ENCODE data around the gene NMRK2.

NMRK2 gene

DNA sequence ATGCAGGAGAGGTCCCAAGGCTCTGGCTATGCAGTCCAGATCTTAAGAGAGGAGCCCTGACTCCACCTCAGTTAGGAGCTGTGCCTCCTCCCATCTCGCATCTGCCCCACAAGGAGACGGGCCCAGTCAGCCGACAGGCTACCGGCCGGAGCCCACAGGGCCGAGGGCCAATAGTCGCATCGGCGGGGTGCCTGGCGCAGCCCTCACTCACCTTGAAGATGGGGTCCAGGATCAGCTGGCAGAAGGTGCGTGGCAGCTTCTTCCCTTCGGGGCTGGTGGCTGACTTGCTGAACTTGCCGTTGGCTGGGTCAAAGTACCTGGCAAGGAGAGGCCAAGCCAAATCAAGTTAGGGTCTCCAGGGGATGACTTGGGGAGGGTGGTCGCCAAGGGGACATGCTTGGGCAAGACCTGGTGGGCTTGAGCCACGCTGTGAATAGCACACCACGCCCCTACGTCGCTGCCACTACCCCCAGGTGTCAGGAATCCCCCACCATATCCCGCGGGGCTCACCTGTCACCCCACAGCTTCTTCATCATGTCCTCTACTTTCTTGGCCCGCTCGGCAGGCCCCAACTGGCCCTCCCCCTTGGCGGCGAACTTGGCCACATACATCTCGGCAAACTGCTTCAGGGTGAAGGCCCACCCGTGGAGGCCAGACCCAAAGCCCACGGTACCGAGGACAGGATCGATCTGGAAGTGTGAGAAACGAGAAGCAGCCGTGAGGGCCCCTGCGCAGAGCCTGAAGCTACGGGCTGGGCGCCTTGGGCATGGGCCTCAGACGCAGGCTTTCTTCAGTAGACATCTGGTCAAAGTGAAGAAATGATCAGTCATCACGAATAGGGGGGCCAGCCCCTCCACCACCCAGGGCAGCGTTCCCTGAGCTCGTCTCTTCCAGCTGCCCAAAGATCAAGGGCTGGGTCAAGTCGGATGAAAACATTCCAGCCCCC, 49.1 kb downstream of the NMRK2 start:
- no peak for DNase-seq (ENCODE audit: low read depth, low spot score)

DNA sequence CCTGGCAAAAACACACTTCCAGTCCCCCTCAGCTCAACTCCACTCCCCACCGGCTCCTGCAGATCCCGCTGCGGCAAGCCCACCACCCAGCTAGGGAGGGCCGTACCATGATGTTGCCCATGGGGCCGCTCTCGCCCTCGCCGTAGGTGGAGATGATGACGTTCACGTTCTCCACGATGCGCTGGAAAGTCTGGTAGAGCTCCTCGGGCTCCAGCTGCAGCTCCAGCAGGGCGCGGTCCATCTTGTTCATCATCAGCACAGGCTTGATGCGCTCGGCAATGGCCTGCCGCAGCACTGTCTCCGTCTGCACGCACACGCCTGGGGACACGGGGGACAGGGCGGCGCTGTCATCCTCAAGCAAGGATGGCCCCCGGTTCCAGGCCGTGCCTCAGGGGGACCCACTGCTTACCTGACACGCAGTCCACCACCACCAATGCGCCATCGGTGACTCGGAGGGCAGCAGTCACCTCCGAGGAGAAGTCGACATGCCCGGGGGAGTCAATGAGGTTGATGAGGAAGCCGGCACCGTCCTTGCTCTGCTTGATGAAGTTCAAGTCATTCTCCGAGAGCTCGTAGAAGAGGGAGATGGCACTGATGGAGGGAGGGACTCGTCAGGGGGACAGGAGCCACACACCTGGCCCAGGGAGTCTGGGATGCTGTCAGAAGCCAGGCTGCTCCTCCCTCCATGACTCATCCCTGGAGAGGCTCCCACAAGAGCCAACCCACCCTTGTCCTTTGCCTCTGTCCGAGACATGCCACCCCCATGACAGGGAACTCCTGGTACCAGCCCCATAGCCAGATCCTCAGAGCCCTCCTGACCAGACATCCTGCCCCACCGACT, 50.1 kb downstream of the NMRK2 start:
- DNase-seq (ENCODE audit: low read depth, low spot score), result no peak

DNA sequence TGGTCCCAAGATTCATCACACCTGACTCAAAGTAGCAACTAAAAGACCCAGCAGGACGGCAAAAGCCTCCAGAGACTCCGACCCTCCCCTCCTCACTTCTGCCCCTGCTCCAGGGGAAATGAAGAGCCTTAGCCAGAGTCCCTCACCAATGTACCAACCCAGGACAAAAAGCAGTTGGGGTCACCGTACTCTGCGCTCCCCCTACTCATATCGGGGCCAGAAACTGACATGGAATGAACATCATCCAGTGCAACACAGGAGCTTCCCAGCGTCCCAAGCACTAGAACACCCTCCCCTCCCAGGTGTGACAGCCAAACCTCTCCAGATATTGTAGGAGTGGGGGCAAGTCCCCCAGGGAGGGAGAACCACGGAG, 50.7 kb downstream of the NMRK2 start:
- no peak for DNase-seq (ENCODE audit: low read depth, low spot score)

DNA sequence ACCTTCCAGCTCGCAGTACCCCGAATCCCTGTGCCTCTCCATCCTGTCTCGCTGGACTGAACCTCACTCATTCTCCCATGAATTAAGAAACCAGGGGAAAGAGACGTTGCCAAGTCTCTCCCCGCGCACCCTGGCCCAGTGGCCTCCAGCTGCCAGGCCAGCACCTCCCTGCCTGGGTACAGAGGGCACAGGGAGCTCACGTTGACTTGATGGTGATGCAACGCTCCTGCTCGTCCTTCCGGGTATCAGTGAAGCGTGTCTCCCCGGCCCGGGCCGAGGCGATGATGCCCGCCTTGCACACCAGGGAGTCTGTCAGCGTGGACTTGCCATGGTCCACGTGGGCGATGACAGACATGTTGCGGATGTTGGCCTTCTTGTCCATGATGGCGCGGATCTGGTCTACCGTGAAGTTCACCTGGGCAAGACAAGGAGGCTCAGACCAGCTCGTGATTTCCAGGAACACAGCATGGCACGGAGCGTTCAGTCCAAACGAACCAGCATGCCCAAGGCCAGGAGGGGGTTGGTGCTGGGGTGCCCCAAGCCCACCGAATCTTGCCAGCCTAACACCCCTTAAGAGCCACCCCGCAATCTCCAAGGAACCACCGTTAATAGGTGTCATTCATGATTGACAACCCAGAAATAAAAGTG, 51.2 kb downstream of the NMRK2 start:
- DNase-seq (ENCODE audit: low read depth, low spot score), result no peak

DNA sequence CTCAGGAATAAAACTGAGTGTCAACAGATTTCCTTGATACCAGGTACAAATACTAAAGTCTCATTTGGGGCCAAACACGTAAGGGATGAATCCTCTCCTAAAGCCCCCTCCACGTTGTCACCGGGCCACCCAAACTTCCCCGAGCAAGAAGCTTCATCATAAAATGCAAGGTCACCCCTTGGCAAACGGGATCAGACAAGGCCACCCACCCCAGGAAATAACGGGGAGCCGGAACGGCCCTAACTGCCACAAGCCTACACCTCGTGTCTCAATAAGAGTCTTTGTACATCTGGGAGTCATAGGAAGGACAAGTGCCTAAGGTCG, 51.7 kb downstream of the NMRK2 start:
- no peak for DNase-seq (ENCODE audit: low read depth, low spot score)

DNA sequence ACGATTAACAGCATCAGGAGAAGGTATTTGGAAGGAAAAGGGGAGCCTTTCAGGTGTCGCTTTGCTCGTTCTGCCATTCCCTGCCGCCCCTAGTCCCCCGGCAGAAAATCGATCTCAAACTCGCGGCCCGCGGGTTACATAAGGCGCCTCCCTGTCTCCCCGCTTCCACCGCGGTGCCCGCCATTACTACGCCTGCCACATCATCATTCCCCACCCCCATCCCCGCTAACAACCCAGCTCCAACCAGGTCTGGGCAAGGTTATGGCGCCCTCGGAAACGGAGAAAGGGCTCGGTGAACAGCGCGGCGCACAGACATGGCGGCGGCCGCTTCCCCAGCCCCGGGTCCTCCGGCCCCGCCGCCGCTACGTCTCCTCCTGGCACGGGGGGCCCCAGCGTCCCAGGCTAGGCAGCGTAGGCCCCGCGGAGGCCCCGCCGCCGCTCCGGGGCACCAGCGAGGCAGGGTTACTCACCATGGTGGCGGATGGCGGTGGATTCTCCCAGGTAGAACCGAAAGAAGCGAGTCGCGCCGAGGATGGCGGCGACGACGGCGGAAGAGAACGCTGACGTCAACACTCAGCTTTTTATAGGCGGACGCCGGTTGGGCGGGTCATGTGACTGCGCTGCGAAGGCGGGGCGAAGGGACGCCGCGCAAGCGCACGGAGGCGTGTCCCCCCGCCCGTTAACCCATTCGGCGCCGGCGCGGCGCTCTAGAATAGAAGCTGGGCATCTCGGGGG, 52.2 kb downstream of the NMRK2 start, which contains the start of gene EEF2:
EEF2 (minus strand) TSS at position 556 of the 735 bp plus-strand sequence; CDS start at position 473, 83 bp downstream.
- DNase-seq (ENCODE audit: low read depth, low spot score), result peak; percentile 77

DNA sequence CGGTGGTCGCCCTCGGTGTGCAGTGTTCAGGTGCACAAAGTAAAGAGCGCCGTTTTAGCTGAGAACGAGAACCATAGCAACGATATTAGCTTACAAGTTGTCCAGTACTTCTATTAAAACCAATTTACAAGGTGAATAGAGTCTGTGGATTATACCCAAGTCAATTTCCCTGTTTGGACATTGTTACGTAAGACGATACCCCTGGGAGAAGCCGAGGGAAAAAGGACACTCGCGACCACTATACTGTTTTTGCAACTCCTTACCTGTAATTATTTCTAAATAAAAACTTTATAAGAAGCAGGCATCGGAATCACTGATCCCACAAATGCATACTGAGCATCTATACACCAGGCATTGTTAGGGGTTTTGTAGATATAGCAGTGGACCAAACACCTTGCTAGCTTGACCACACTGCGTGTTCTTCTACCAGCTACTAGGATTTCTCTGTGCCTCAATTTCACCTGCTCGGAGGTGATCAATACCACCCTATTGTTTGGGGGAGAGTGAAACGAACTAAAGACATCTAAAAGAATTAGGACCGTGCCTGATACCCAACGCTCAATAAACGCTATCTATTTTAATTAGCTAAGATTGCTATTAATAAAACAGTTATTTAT, 52.9 kb downstream of the NMRK2 start:
- DNase-seq (ENCODE audit: low read depth, low spot score), result no peak

DNA sequence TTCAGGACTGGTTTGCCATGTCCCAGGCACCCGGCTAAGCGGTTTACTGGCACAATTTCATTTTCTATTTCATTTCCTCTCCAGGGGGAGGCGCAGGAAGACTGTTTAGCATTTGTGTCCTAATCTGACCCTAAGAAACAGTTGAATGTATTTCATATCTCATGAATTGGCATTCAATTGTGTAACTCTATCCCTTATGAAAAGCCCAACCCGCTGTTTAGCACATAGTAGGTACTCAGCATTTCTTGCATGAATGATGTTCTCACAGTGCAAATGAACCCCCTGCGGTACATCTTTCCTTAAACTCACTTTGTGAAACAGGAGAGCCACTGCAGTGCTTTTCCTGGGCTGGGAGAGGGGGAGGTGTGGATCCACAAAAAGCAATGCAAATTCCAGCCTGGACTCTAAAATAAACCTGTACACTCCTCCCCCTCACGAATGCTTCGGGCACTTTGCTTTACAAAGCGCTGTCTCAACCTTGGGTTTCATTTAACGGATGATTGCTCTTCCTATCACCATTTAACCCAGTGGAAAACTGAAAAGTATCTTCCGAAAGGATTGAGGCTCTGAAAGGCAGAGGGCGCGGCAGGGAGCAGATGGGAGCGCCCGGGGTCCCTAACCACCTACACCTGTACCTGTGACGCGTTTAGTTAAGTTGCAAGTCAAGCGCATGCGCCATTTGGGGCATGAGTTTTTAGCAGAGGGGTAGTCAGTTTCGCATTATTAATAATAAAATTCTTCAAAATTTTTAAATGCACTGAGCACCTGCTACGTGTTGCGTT, 53.6 kb downstream of the NMRK2 start:
- DNase-seq (ENCODE audit: low read depth, low spot score), result no peak

DNA sequence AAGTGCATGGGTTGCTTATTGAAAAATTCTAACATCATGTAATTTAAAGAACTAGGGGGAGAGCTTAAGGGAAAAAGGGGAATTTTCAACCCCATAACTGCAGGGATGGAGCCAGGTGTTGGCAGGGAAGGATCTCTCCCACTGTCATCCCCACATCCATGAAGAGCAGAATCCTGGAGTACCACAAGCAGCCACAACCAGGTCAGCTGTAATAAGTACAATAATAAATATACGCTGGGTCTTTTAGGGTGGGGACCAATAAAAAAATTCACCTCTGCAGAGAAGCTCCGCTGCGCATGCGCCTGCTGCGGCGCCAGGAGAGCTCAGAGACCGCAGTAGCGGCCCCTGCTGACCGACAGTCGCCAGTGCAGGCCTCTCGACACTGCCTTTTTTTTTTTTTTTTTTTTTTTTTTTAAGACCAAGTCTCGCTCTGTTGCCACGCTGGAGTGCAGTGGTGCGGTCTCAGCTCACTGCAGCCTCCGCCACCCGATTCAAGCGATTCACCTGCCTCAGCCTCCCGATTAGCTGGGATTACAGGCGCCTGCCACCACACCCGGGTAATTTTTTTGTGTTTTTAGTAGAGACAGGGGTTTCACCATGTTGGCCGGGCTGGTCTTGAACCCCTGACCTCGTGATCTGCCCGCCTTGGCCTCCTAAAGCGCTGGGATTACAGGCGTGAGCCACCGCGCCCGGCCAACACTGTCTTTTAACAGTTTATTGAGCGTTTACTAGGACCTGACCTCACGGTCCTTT, 54.9 kb downstream of the NMRK2 start:
- peak; percentile 74 for DNase-seq (ENCODE audit: low read depth, low spot score)

DNA sequence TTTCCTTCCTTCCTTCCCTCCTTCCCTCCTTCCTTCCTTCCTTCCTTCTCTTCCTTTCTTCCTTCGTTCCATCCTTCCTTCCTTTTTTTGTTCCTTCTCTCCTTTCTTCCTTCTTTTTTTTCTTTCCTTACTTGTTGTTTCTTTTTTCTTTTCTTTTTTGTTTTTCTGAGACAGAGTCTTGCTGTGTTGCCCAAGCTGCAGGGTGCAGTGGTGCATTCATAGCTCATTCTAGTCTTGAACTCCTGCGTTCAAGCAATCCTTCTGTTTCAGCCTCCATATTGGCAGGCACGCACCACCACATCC, 57.9 kb downstream of the NMRK2 start:
- DNase-seq (ENCODE audit: low read depth, low spot score), result no peak

Data from activated naive CD8-positive, alpha-beta T cell treated with anti-CD3 and anti-CD28 coated beads, Interleukin-2, amount 50 U/mL, for 16 hours (primary cell).